Tibial nerve (tissue), 4 donors: Measurements from ENCODE around the gene TAX1BP1. TPM values are rescaled to one million over a fixed set of nuclear protein-coding genes. Genes with fewer than 3 reads are reported as not detected.

ENCODE experiments used
- DNase-seq, 2 donors: peaks; one replicate each; pipeline ENCODE4 v3.0.0-alpha.2; 2019; ENCODE audit warnings: low spot score in 2 of 2
- H3K27ac ChIP-seq, 4 donors: fragments of 200-600 bp; sonication (generic) in 3 of 4; one replicate each; pipeline ENCODE4 v1.5.1; 2017 to 2019; ENCODE audit warnings: mild to moderate bottlenecking in 1 of 4
- H3K27me3 ChIP-seq, 2 donors: fragments of 200-600 bp; sonication (generic) in 1 of 2; one replicate each; pipeline versions ENCODE4 v1.5.1 to v1.6.0; 2017 to 2019
- H3K36me3 ChIP-seq, 3 donors: fragments of 200-600 bp; sonication (generic); one replicate each; pipeline ENCODE4 v1.5.1; 2018 to 2019
- H3K4me1 ChIP-seq, 4 donors: fragments of 200-600 bp; sonication (generic) in 3 of 4; one replicate each; pipeline ENCODE4 v1.5.1; 2017 to 2019
- H3K4me3 ChIP-seq, 4 donors: fragments of 200-600 bp; sonication (generic) in 3 of 4; one replicate each; pipeline ENCODE4 v1.5.1; 2017 to 2019; ENCODE audit warnings: mild to moderate bottlenecking in 1 of 4, moderate library complexity in 1 of 4
- H3K9me3 ChIP-seq, 4 donors: fragments of 200-600 bp; sonication (generic) in 3 of 4; one replicate each; pipeline ENCODE4 v1.5.1; 2017 to 2019
- EP300 ChIP-seq, 2 donors: sonication (generic); formaldehyde crosslinking; IDR thresholded peaks; one replicate each; pipeline ENCODE4 v1.6.1; 2017; ENCODE audit warnings: antibody characterized with exemption in 2 of 2, mild to moderate bottlenecking in 1 of 2
- POLR2A ChIP-seq, 2 donors: fragments of 450-650 bp; IDR thresholded peaks; one replicate each; pipeline ENCODE4 v1.6.1; 2017; ENCODE audit warnings: antibody characterized with exemption in 2 of 2, mild to moderate bottlenecking in 2 of 2, moderate library complexity in 2 of 2
- WGBS, 2 donors: methylation state at CpG; one replicate each; pipeline ENCODE4 v1.1.5; 2018; 5-methylcytosine and 5-hydroxymethylcytosine counted together
- total RNA-seq, 4 donors: library from RNA; depleted of rRNA; stranded (reverse); fragments of >200 nt; gene quantifications; one replicate each; pipeline ENCODE4 v1.1.0, GENCODE V29; 2016
- TF ChIP-seq, protein P1 (sequence below), 5 experiments: fragments of 200-600 bp in 3 of 5; fragments of 450-650 bp in 2 of 5; sonication (generic) in 3 of 5; IDR thresholded peaks; one replicate each; pipeline ENCODE4 v1.5.1; 2016 to 2019; ENCODE audit warnings: antibody characterized with exemption in 5 of 5, mild to moderate bottlenecking in 3 of 5, moderate library complexity in 2 of 5

TAX1BP1 gene
- total RNA-seq, 4 donors from 2014 or later: 52.8 to 89.6 (median 71.8) TPM

DNA sequence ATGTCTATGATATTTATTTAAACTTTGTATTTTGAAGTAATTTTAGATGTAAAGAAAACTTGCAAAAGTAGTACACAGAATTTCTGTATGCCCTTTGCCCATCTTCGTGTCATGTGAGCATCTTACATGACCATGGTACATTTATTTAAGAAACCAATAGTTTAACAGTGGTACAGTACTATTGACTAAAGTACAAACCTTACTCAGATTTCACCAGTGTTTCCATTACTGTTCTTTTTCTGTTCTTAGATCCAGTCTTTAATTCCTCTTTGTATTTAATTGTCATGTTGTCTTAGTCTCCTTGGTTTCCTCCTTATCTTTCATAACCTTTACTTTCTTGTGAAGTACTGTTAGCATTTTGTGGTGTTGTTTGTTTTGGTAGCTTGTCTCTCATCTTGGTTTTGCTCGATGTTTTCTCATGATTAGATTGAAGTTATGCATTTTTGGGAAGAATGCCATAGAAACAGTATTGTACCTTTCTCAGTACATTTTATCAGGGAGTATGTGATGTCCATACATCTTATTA is 24.1 kb downstream of the TAX1BP1 start:
- Histone ChIP-seq H3K27ac (no peak overlapping the region), H3K4me1 (no peaks in the 10 kb centered on the region), H3K36me3 (peaks cover 0 to 24% (median 0%) of the 10 kb centered on the region in 3 donors), H3K27me3 (no peaks in the 10 kb centered on the region), H3K4me3 (no peak overlapping the region), H3K9me3 (no peaks in the 10 kb centered on the region)
- no peak for DNase-seq
- WGBS, 2 donors: 67 to 77% methylated on average over 2 of the region's 2 CpGs
- TF ChIP-seq POLR2A (IDR thresholded peaks at IDR 0.05) (no peak), EP300 (IDR thresholded peaks at IDR 0.05) (no peak)
- TF ChIP-seq, protein P1, sequence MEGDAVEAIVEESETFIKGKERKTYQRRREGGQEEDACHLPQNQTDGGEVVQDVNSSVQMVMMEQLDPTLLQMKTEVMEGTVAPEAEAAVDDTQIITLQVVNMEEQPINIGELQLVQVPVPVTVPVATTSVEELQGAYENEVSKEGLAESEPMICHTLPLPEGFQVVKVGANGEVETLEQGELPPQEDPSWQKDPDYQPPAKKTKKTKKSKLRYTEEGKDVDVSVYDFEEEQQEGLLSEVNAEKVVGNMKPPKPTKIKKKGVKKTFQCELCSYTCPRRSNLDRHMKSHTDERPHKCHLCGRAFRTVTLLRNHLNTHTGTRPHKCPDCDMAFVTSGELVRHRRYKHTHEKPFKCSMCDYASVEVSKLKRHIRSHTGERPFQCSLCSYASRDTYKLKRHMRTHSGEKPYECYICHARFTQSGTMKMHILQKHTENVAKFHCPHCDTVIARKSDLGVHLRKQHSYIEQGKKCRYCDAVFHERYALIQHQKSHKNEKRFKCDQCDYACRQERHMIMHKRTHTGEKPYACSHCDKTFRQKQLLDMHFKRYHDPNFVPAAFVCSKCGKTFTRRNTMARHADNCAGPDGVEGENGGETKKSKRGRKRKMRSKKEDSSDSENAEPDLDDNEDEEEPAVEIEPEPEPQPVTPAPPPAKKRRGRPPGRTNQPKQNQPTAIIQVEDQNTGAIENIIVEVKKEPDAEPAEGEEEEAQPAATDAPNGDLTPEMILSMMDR (IDR thresholded peaks at IDR 0.05): no peak

DNA sequence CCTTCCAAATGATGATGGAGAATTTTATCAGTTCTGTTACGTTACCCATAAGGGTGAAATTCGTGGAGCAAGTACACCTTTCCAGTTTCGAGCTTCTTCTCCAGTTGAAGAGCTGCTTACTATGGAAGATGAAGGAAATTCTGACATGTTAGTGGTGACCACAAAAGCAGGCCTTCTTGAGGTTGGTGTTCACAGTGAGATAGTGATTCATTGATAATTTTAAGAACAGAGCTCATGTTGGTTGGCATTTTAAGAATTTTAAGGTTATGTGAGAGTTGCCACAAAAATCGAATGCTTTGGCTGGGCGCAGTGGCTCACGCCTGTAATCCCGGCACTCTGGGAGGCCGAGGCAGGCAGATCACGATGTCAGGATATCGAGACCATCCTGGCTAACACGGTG is 25.9 kb downstream of the TAX1BP1 start:
- Histone ChIP-seq H3K4me3 (no peak overlapping the region), H3K27me3 (no peaks in the 10 kb centered on the region), H3K27ac (no peak overlapping the region), H3K4me1 (no peaks in the 10 kb centered on the region), H3K36me3 (peaks cover 0 to 30% (median 3%) of the 10 kb centered on the region in 3 donors), H3K9me3 (no peaks in the 10 kb centered on the region)
- WGBS, 2 donors: 95% methylated on average over 11 of the region's 11 CpGs
- DNase-seq: no peak
- TF ChIP-seq EP300 (IDR thresholded peaks at IDR 0.05): no peak
- TF ChIP-seq, protein P1 (IDR thresholded peaks at IDR 0.05): no peak
- no peak for TF ChIP-seq POLR2A (IDR thresholded peaks at IDR 0.05)

DNA sequence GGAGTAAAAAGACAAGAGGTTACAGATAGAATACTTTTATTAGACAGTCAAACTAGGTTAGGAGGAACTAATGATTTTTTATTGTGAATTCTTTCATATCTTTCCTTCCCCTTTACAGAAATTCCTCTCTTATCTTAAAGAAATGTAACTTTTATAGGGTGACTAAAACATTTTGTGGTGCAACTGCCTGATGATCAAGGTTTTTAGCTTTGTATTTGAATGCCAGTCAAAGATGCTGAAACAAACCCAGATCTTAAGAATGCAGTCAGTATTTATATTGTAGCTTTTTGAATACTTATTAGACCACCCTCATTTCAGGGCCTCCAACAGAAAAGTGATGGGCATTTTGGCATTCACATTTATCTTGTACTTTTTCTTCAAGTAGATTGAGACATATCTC is 27.4 kb downstream of the TAX1BP1 start:
- Histone ChIP-seq H3K4me3 (no peak overlapping the region), H3K27ac (no peak overlapping the region), H3K27me3 (no peaks in the 10 kb centered on the region), H3K9me3 (no peaks in the 10 kb centered on the region), H3K4me1 (no peaks in the 10 kb centered on the region), H3K36me3 (peaks cover 0 to 17% (median 3%) of the 10 kb centered on the region in 3 donors)
- TF ChIP-seq POLR2A (IDR thresholded peaks at IDR 0.05) (no peak), EP300 (IDR thresholded peaks at IDR 0.05) (no peak)
- TF ChIP-seq, protein P1 (IDR thresholded peaks at IDR 0.05): no peak
- no peak for DNase-seq

DNA sequence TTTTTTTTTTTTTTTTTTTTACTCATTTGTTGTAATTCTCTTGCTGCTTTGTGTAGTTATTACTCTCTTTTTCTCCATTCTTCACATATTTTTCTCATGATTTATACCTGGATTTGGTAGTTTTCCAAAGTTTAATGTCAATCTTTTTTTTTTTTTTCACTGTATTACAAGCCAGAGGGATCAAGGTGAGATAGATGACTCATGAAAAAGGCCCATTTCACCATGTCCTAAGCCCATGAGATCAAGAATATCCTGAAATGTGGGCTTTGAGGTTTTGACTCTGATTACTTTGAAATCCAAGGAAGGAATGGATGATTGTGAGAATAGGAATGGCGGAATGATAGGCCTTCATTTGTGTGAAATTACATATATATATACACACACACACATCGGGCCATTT is 31.1 kb downstream of the TAX1BP1 start:
- DNase-seq: no peak
- 97 to 99% methylated on average over 2 of the region's 2 CpGs for WGBS, 2 donors
- no peak overlapping the region for H3K27ac ChIP-seq
- H3K27me3 ChIP-seq: no peaks in the 10 kb centered on the region
- H3K4me3 ChIP-seq: no peak overlapping the region
- TF ChIP-seq, protein P1 (IDR thresholded peaks at IDR 0.05): no peak
- no peak for TF ChIP-seq POLR2A (IDR thresholded peaks at IDR 0.05)
- no peak for TF ChIP-seq EP300 (IDR thresholded peaks at IDR 0.05)
- H3K4me1 ChIP-seq: no peaks in the 10 kb centered on the region
- H3K36me3 ChIP-seq: peaks cover 0 to 12% (median 3%) of the 10 kb centered on the region in 3 donors
- H3K9me3 ChIP-seq: no peaks in the 10 kb centered on the region

DNA sequence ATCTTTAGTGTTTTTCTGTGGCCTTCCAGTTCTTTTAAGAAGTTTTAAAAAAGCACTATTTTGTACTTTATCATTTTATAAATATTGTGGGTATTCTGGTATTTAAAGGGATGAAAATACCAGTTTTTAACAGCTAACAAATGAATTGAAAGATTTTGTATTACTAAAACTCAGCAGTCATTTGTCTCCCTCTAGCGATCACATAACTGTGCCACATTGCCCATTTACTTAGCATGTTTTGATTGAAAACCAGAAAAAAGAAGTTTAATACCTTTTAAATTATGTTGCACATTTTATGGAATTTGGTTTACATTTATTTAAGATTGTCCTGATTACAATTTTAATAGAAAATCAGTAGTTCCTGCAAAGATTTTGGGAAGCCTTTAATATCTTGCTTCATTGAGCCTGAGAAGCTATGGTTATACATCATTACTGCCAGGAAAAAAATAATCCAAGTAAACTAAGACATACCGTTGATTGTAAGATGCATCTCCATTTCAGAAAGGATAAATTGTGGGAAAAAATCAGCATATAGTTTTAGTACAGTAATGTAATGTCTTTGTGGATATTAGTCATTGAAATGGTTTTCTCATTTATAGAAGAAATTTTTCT is 34.9 kb downstream of the TAX1BP1 start:
- Histone ChIP-seq H3K9me3 (no peaks in the 10 kb centered on the region), H3K36me3 (peaks cover 0 to 6% (median under 1%) of the 10 kb centered on the region in 3 donors), H3K4me1 (peaks cover 0 to 7% (median 2%) of the 10 kb centered on the region in 4 donors), H3K27ac (no peak overlapping the region), H3K4me3 (no peak overlapping the region), H3K27me3 (no peaks in the 10 kb centered on the region)
- TF ChIP-seq POLR2A (IDR thresholded peaks at IDR 0.05): no peak
- TF ChIP-seq, protein P1 (IDR thresholded peaks at IDR 0.05): peak; percentile 34 to 46 (median 40)
- no peak for DNase-seq
- 47% methylated on average over 2 of the region's 2 CpGs for WGBS, 2 donors
